Activated B cell treated with CpG ODN at 0.5 μM for 24 hours (primary cell): ENCODE results near the gene PIH1D1. TPM values are rescaled to one million over a fixed set of nuclear protein-coding genes. Genes with fewer than 3 reads are reported as not detected.

ENCODE experiments used
- ATAC-seq: fragments of 200-7000 bp; cut with Tn5 transposase; one replicate; pipeline ENCODE4 v1.10.0; 2021; ENCODE audit warnings: low read depth, mild to moderate bottlenecking, moderate library complexity
- CTCF ChIA-PET: fragments of 350-600 bp; sonication (Branson Sonifier 250); formaldehyde crosslinking; loops from one replicate; lab custom pipeline; 2021; ENCODE audit warnings: antibody characterized with exemption; lab: Charles Lee
- POLR2A ChIA-PET: fragments of 350-600 bp; sonication (Branson Sonifier 250); formaldehyde crosslinking; loops from one replicate; lab custom pipeline; 2021; ENCODE audit warnings: antibody characterized with exemption; lab: Charles Lee
- DNase-seq: peaks from one replicate; pipeline ENCODE4 v3.0.0; 2022
- H3K27ac Mint-ChIP-seq: one replicate; pipeline ENCODE4 v1.8.0; 2020; ENCODE audit warnings: mixed read lengths
- H3K27me3 Mint-ChIP-seq: one replicate; pipeline ENCODE4 v1.8.0; 2021; ENCODE audit warnings: mixed read lengths
- H3K36me3 Mint-ChIP-seq: one replicate; pipeline ENCODE4 v1.8.0; 2021; ENCODE audit warnings: low read depth, mixed read lengths
- H3K4me1 Mint-ChIP-seq: one replicate; pipeline ENCODE4 v1.8.0; 2021; ENCODE audit warnings: mixed read lengths
- H3K4me3 Mint-ChIP-seq: one replicate; pipeline ENCODE4 v1.8.0; 2020; ENCODE audit warnings: mild to moderate bottlenecking, mixed read lengths
- H3K9me3 Mint-ChIP-seq: one replicate; pipeline ENCODE4 v1.8.0; 2020; ENCODE audit warnings: mixed read lengths
- CTCF ChIP-seq: fragments of 200-600 bp; IDR thresholded peaks from one replicate; pipeline ENCODE4 v1.8.0; 2022; ENCODE audit warnings: antibody characterized with exemption, mild to moderate bottlenecking
- intact Hi-C: fragments of 100-400 bp; cut with micrococcal nuclease; formaldehyde crosslinking; loops from one replicate; pipeline ENCODE4 v1.15.1; 2024
- total RNA-seq: library from RNA; stranded (reverse); gene quantifications from 2 replicates; pipeline ENCODE4 v1.2.3, GENCODE V29; 2022

The PIH1D1 gene
- total RNA-seq, 1 donor from 2014 or later: 110 TPM

- Mint-ChIP-seq H3K9me3 (no peaks in the 10 kb centered on the region), H3K4me1 (peaks cover 32% of the 10 kb centered on the region), H3K27ac (no peak overlapping the region), H3K36me3 (no peaks in the 10 kb centered on the region), H3K27me3 (peaks cover 81% of the 10 kb centered on the region), H3K4me3 (no peak overlapping the region)
- POLR2A ChIA-PET: no interaction called here
- TF ChIP-seq CTCF: no peak
- CTCF ChIA-PET: interaction anchor here (1.2 kb wide), 1 partner anchor 8 kb away, joined by 3 read pairs; no protein-coding TSS in a partner anchor
- intact Hi-C loops: no loop called here
- ATAC-seq (no peak), DNase-seq (no peak)
Observed at GRCh38 chr19:49434907-49435583, 16.6 kb downstream of the PIH1D1 start.

GRCh38 chr19:49433240-49433901, 18.2 kb downstream of the PIH1D1 start:
- Mint-ChIP-seq H3K4me1 (peaks cover 37% of the 10 kb centered on the region), H3K9me3 (no peaks in the 10 kb centered on the region), H3K4me3 (no peak overlapping the region), H3K36me3 (no peaks in the 10 kb centered on the region), H3K27ac (no peak overlapping the region), H3K27me3 (peaks cover 76% of the 10 kb centered on the region)
- ATAC-seq (no peak), DNase-seq (no peak)
- ChIA-PET CTCF (interaction anchor here (1.2 kb wide), 1 partner anchor 10 kb away, joined by 3 read pairs; no protein-coding TSS in a partner anchor), POLR2A (interaction anchor here (0.7 kb wide), 1 partner anchor 946 kb away, joined by 3 read pairs; no protein-coding TSS in a partner anchor)
- no peak for TF ChIP-seq CTCF
- intact Hi-C loops: no loop called here

- Mint-ChIP-seq H3K27me3 (peaks cover 73% of the 10 kb centered on the region), H3K4me1 (peaks cover 45% of the 10 kb centered on the region), H3K27ac (no peak overlapping the region), H3K36me3 (no peaks in the 10 kb centered on the region), H3K9me3 (no peaks in the 10 kb centered on the region), H3K4me3 (no peak overlapping the region)
- DNase-seq (no peak), ATAC-seq (peak; percentile 42)
- intact Hi-C loops: no loop called here
- ChIA-PET POLR2A (interaction anchor here (0.6 kb wide), 3 partner anchors 76 to 99 kb away, joined by 3 to 7 read pairs (median 4); no protein-coding TSS in a partner anchor), CTCF (interaction anchor here (1.5 kb wide), 1 partner anchor 41 kb away, joined by 4 read pairs; no protein-coding TSS in a partner anchor)
- no peak for TF ChIP-seq CTCF
Observed at GRCh38 chr19:49432141-49433073, 19.2 kb downstream of the PIH1D1 start.

- no peaks in the 10 kb centered on the region for H3K9me3 Mint-ChIP-seq
- ChIA-PET CTCF (interaction anchor here (1.5 kb wide), 1 partner anchor 40 kb away, joined by 4 read pairs; no protein-coding TSS in a partner anchor), POLR2A (interaction anchor here (0.6 to 0.7 kb wide), 3 partner anchors 16 to 98 kb away, joined by 3 to 7 read pairs (median 3); no protein-coding TSS in a partner anchor)
- peaks cover 48% of the 10 kb centered on the region for H3K4me1 Mint-ChIP-seq
- peaks cover 74% of the 10 kb centered on the region for H3K27me3 Mint-ChIP-seq
- H3K4me3 Mint-ChIP-seq: no peak overlapping the region
- H3K36me3 Mint-ChIP-seq: no peaks in the 10 kb centered on the region
- no peak for DNase-seq
- H3K27ac Mint-ChIP-seq: no peak overlapping the region
- ATAC-seq: peak; percentile 27
- TF ChIP-seq CTCF: no peak
- intact Hi-C loops: no loop called here
Observed at GRCh38 chr19:49431330-49431749, 20.3 kb downstream of the PIH1D1 start.
